KMS-11 (cell line): ENCODE measurements around the gene FAM184B.
"Not testable (repeated sequence)": the region's sequence is repeated elsewhere in the genome, so short reads cannot be mapped to it uniquely, and the experiment has no call there.

Experiments used
- H2AFZ ChIP-seq: fragments of 200-600 bp; sonication (generic); 2 replicates; pipeline ENCODE4 v1.6.1; 2016; ENCODE audit warnings: antibody characterized with exemption, mixed run types, low read depth
- H3K27ac ChIP-seq: fragments of 200-600 bp; sonication (generic); 2 replicates; pipeline ENCODE4 v1.6.1; 2016; ENCODE audit warnings: mild to moderate bottlenecking, mixed run types
- H3K27me3 ChIP-seq: fragments of 200-600 bp; sonication (generic); 2 replicates; pipeline ENCODE4 v1.6.1; 2017; ENCODE audit warnings: mild to moderate bottlenecking, low read depth, mixed run types, moderate library complexity; ENCODE audit not compliant: insufficient read depth
- H3K36me3 ChIP-seq: fragments of 200-600 bp; sonication (generic); 2 replicates; pipeline ENCODE4 v1.6.1; 2017; ENCODE audit warnings: mild to moderate bottlenecking, mixed run types; ENCODE audit not compliant: insufficient read depth
- H3K4me1 ChIP-seq: fragments of 200-600 bp; sonication (generic); 2 replicates; pipeline ENCODE4 v1.6.1; 2016; ENCODE audit warnings: mild to moderate bottlenecking, low read depth, mixed run types; ENCODE audit not compliant: poor library complexity, severe bottlenecking
- H3K4me2 ChIP-seq: fragments of 200-600 bp; sonication (generic); 2 replicates; pipeline ENCODE4 v1.7.0; 2016; ENCODE audit warnings: mild to moderate bottlenecking, mixed run types
- H3K4me3 ChIP-seq: fragments of 200-600 bp; sonication (generic); IDR thresholded peaks from 2 replicates; pipeline ENCODE4 v1.6.1; 2017; ENCODE audit warnings: low read depth, low read length, mixed read lengths; ENCODE audit not compliant: insufficient read depth
- H3K79me2 ChIP-seq: fragments of 200-600 bp; sonication (generic); 2 replicates; pipeline ENCODE4 v1.6.1; 2016; ENCODE audit warnings: low read depth, mixed run types; ENCODE audit not compliant: insufficient read depth
- H3K9ac ChIP-seq: fragments of 200-600 bp; sonication (generic); 2 replicates; pipeline ENCODE4 v1.6.1; 2016; ENCODE audit warnings: mild to moderate bottlenecking, mixed run types
- H4K20me1 ChIP-seq: fragments of 200-600 bp; sonication (generic); 2 replicates; pipeline ENCODE4 v1.6.1; 2016; ENCODE audit warnings: mild to moderate bottlenecking, mixed run types; ENCODE audit not compliant: insufficient read depth
- TF ChIP-seq, protein P1 (sequence below): fragments of 200-600 bp; sonication (generic); conservative IDR thresholded peaks from 2 replicates; pipeline ENCODE4 v1.6.1; 2017; ENCODE audit warnings: low read depth, mild to moderate bottlenecking, antibody characterized with exemption, low read length, moderate library complexity, mixed read lengths

FAM184B gene

DNA sequence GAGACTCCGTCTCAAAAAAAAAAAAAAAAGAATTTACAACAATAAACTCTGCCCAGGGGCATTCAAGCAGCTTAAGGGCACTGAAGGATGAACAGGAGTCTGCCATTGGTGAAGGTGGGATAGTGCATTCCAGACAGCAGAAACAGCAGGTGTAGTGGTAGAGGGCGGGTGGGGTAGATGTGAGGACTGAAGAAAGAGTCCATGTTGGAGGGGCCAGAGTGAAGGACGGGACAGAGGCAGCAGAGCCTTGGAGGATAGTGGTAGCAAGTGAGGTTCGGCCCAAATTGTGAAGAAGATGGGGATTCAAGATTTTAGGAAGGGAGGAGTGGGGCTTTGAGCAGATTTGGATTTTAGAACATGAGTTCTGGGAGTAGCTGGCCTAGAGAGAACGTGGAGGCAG, 91.3 kb downstream of the FAM184B start:
- no peak overlapping the region for H3K27ac ChIP-seq

DNA sequence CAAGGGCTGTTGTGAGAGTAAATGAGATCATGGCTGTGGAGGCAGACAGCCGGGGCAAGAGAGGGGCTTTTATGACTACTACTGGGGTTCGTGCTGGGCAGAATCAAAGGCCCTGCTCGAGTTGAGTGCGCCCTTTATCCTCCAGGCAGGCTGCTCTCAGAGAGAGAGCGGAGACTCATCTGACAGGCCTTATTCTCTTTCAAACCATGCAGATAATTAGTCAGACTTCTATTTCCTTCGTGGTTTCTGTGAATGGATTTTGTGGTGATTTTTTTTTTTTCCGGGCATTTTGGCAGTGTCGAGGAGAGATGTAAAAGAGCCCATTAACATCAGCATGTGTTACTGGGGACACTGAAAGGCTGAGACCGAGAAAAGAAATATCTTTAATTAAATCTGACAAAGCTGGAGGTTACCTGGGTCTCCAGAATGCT, 93.4 kb downstream of the FAM184B start:
- Histone ChIP-seq H3K27ac (no peak overlapping the region), H2AFZ (no peak overlapping the region), H3K36me3 (no peaks in the 10 kb centered on the region), H3K27me3 (no peaks in the 10 kb centered on the region), H3K9ac (no peak overlapping the region), H3K4me3 (no peak overlapping the region), H3K4me1 (no peaks in the 10 kb centered on the region), H3K79me2 (no peaks in the 10 kb centered on the region), H3K4me2 (no peak overlapping the region), H4K20me1 (no peaks in the 10 kb centered on the region)
- TF ChIP-seq, protein P1, sequence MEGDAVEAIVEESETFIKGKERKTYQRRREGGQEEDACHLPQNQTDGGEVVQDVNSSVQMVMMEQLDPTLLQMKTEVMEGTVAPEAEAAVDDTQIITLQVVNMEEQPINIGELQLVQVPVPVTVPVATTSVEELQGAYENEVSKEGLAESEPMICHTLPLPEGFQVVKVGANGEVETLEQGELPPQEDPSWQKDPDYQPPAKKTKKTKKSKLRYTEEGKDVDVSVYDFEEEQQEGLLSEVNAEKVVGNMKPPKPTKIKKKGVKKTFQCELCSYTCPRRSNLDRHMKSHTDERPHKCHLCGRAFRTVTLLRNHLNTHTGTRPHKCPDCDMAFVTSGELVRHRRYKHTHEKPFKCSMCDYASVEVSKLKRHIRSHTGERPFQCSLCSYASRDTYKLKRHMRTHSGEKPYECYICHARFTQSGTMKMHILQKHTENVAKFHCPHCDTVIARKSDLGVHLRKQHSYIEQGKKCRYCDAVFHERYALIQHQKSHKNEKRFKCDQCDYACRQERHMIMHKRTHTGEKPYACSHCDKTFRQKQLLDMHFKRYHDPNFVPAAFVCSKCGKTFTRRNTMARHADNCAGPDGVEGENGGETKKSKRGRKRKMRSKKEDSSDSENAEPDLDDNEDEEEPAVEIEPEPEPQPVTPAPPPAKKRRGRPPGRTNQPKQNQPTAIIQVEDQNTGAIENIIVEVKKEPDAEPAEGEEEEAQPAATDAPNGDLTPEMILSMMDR: no peak

More for the DNA sequence above, 91.3 kb downstream of the FAM184B start:
- H3K4me2 ChIP-seq: no peak overlapping the region
- H3K79me2 ChIP-seq: no peaks in the 10 kb centered on the region
- no peaks in the 10 kb centered on the region for H4K20me1 ChIP-seq
- no peak overlapping the region for H3K4me3 ChIP-seq
- H3K36me3 ChIP-seq: no peaks in the 10 kb centered on the region
- TF ChIP-seq, protein P1: no peak
- no peak overlapping the region for H3K9ac ChIP-seq
- H3K4me1 ChIP-seq: no peaks in the 10 kb centered on the region
- no peak overlapping the region for H2AFZ ChIP-seq
- H3K27me3 ChIP-seq: no peaks in the 10 kb centered on the region

DNA sequence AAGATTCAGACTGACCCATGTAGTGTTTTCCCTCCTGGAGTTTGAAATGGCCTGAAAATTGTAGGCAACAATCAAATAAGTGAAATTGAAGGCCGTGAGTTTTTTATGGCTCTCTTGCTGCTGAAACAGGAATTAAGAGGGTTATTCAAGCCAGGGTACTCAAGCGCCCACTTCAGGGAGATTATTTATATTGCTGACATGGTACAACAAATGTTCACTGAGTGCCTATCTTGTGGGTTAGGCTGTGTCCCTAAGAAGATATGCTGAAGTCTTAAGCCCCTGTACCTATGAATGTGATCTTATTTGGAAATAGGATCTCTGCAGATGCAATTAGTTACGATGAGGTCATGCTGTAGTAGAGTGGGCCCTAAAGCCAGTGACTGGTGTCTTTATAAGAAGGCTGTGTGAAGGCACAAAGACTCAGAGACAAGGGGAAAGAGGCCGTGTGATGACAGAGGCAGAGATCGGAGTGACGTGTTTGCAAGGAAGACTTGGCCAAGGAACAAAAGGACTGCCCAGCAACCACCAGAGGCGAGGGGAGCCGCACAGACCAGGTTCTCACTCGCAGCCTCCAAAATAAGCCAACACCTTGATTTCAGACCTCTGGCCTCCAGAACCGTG, 94.1 kb downstream of the FAM184B start:
- H3K4me2 ChIP-seq: no peak overlapping the region
- no peak overlapping the region for H3K4me3 ChIP-seq
- no peak overlapping the region for H3K27ac ChIP-seq
- no peaks in the 10 kb centered on the region for H4K20me1 ChIP-seq
- no peaks in the 10 kb centered on the region for H3K36me3 ChIP-seq
- H3K79me2 ChIP-seq: no peaks in the 10 kb centered on the region
- H2AFZ ChIP-seq: no peak overlapping the region
- no peaks in the 10 kb centered on the region for H3K4me1 ChIP-seq
- H3K27me3 ChIP-seq: no peaks in the 10 kb centered on the region
- H3K9ac ChIP-seq: no peak overlapping the region
- TF ChIP-seq, protein P1: no peak

DNA sequence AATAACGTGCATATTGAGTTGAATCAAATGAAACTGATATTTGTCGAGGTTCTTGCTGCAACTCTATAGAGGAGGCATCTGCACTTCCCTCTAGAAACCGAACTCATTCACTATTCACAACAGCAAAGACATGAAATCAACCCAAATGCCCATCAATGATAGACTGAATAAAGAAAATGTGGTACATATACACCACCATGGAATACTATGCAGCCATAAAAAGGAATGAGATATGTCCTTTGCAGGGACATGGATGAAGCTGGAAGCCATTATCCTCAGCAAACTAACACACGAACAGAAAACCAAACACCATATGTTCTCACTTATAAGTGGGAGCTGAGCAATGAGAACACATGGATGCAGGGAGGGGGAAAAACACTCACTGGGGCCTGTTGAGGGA, 96.8 kb downstream of the FAM184B start:
- H3K9ac ChIP-seq, H2AFZ ChIP-seq, H3K27me3 ChIP-seq, H3K36me3 ChIP-seq, H4K20me1 ChIP-seq, H3K27ac ChIP-seq, H3K4me2 ChIP-seq, H3K4me3 ChIP-seq, H3K79me2 ChIP-seq, H3K4me1 ChIP-seq: not testable (repeated sequence)

DNA sequence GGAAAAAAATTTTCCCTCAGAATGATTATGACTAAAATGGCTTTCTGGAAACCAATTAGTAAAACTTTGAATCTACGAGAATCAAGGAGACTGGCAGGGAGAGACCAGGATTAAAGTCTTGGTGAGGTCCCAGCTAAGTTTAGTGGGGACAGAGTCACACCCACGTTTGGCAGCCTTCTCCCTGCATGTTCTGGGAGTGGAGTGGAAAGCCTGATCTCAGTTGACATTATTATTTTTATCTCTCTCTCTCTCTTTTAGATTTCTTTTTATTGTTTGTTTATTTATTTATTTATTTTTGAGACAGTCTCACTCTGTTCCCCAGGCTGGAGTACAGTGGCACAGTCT, 99.2 kb downstream of the FAM184B start:
- H3K36me3 ChIP-seq: no peaks in the 10 kb centered on the region
- no peak overlapping the region for H2AFZ ChIP-seq
- H3K4me3 ChIP-seq: no peak overlapping the region
- no peaks in the 10 kb centered on the region for H3K4me1 ChIP-seq
- H4K20me1 ChIP-seq: no peaks in the 10 kb centered on the region
- no peaks in the 10 kb centered on the region for H3K79me2 ChIP-seq
- no peak overlapping the region for H3K9ac ChIP-seq
- TF ChIP-seq, protein P1: no peak
- H3K27ac ChIP-seq: no peak overlapping the region
- no peak overlapping the region for H3K4me2 ChIP-seq
- H3K27me3 ChIP-seq: no peaks in the 10 kb centered on the region
